Memory B cell (primary cell): ENCODE results near the gene CYTH2.
"Not testable (repeated sequence)": the region's sequence is repeated elsewhere in the genome, so short reads cannot be mapped to it uniquely, and the experiment has no call there.

Experiments
- ATAC-seq: fragments of 150-1000 bp; cut with Tn5 transposase; 2 replicates; pipeline ENCODE4 v1.10.0; 2021; ENCODE audit warnings: low read depth, mild to moderate bottlenecking, moderate library complexity
- DNase-seq, 2 donors: peaks; one replicate each; pipeline ENCODE4 v3.0.0; 2022; ENCODE audit warnings: low spot score in 2 of 2
- H3K27ac Mint-ChIP-seq: one replicate; pipeline ENCODE4 v1.8.0; 2022; ENCODE audit warnings: mild to moderate bottlenecking, moderate library complexity, mixed read lengths
- H3K27me3 Mint-ChIP-seq: one replicate; pipeline ENCODE4 v1.8.0; 2022; ENCODE audit warnings: mixed read lengths
- H3K36me3 Mint-ChIP-seq: one replicate; pipeline ENCODE4 v1.8.0; 2022; ENCODE audit warnings: mild to moderate bottlenecking, mixed read lengths
- H3K4me1 Mint-ChIP-seq: one replicate; pipeline ENCODE4 v1.8.0; 2022; ENCODE audit warnings: mixed read lengths
- H3K4me3 Mint-ChIP-seq: one replicate; pipeline ENCODE4 v1.8.0; 2022; ENCODE audit warnings: mild to moderate bottlenecking, moderate library complexity, mixed read lengths
- H3K9me3 Mint-ChIP-seq: one replicate; pipeline ENCODE4 v1.8.0; 2022; ENCODE audit warnings: mixed read lengths

The CYTH2 gene

GRCh38 chr19:48488478-48488877 lies 19.3 kb downstream of the CYTH2 start:
- not testable (repeated sequence) for ATAC-seq, DNase-seq, H3K36me3 Mint-ChIP-seq, H3K27ac Mint-ChIP-seq, H3K9me3 Mint-ChIP-seq, H3K4me3 Mint-ChIP-seq
- Mint-ChIP-seq H3K27me3 (peaks cover 26% of the 10 kb centered on the region), H3K4me1 (peaks cover 29% of the 10 kb centered on the region)

- DNase-seq (peak; percentile 85 to 93), ATAC-seq (peak; percentile 57)
- H3K27me3 Mint-ChIP-seq, result peaks cover 30% of the 10 kb centered on the region
- peaks cover 4% of the 10 kb centered on the region for H3K36me3 Mint-ChIP-seq
- H3K4me1 Mint-ChIP-seq, result peaks cover 30% of the 10 kb centered on the region
- no peak overlapping the region for H3K4me3 Mint-ChIP-seq
- peaks cover 6% of the 10 kb centered on the region for H3K9me3 Mint-ChIP-seq
- no peak overlapping the region for H3K27ac Mint-ChIP-seq
Measured at GRCh38 chr19:48489608-48490216, 20.5 kb downstream of the CYTH2 start.

- peaks cover 4% of the 10 kb centered on the region for H3K36me3 Mint-ChIP-seq
Measured at GRCh38 chr19:48490981-48491792, 22.0 kb downstream of the CYTH2 start.

GRCh38 chr19:48491793-48492123 lies 22.6 kb downstream of the CYTH2 start:
- ATAC-seq (no peak), DNase-seq (no peak)
- Mint-ChIP-seq H3K9me3 (peaks cover 6% of the 10 kb centered on the region), H3K4me1 (peaks cover 27% of the 10 kb centered on the region), H3K27me3 (peaks cover 37% of the 10 kb centered on the region), H3K4me3 (peak overlapping the region; percentile 24), H3K36me3 (peaks cover 4% of the 10 kb centered on the region), H3K27ac (no peak overlapping the region)

More at GRCh38 chr19:48490981-48491792, 22.0 kb downstream of the CYTH2 start:
- DNase-seq (peak in 1 of 2 donors; percentile 43), ATAC-seq (peak; percentile 49)
- peaks cover 40% of the 10 kb centered on the region for H3K27me3 Mint-ChIP-seq
- peak overlapping the region; percentile 22 for H3K27ac Mint-ChIP-seq
- H3K4me3 Mint-ChIP-seq, result peak overlapping the region; percentile 66
- H3K9me3 Mint-ChIP-seq, result peaks cover 6% of the 10 kb centered on the region
- H3K4me1 Mint-ChIP-seq, result peaks cover 29% of the 10 kb centered on the region

GRCh38 chr19:48492925-48493717 lies 24.0 kb downstream of the CYTH2 start:
- Mint-ChIP-seq H3K4me1 (peaks cover 29% of the 10 kb centered on the region), H3K27me3 (peaks cover 42% of the 10 kb centered on the region)

GRCh38 chr19:48493718-48494401 lies 24.7 kb downstream of the CYTH2 start:
- ATAC-seq, result no peak
- no peak overlapping the region for H3K27ac Mint-ChIP-seq
- no peak for DNase-seq
- H3K4me3 Mint-ChIP-seq, result peak overlapping the region; percentile 80
- peaks cover 42% of the 10 kb centered on the region for H3K27me3 Mint-ChIP-seq
- H3K4me1 Mint-ChIP-seq, result peaks cover 29% of the 10 kb centered on the region
- peaks cover 6% of the 10 kb centered on the region for H3K9me3 Mint-ChIP-seq
- H3K36me3 Mint-ChIP-seq, result peaks cover 4% of the 10 kb centered on the region

More at GRCh38 chr19:48492925-48493717, 24.0 kb downstream of the CYTH2 start:
- Mint-ChIP-seq H3K9me3 (peaks cover 6% of the 10 kb centered on the region), H3K27ac (no peak overlapping the region), H3K4me3 (peak overlapping the region; percentile 57), H3K36me3 (peaks cover 4% of the 10 kb centered on the region)
- DNase-seq (peak; percentile 49 to 72), ATAC-seq (peak; percentile 54)

- Mint-ChIP-seq H3K27ac (no peak overlapping the region), H3K4me3 (no peak overlapping the region), H3K9me3 (peaks cover 6% of the 10 kb centered on the region), H3K36me3 (peaks cover 4% of the 10 kb centered on the region), H3K27me3 (peaks cover 47% of the 10 kb centered on the region), H3K4me1 (peaks cover 26% of the 10 kb centered on the region)
- DNase-seq (no peak), ATAC-seq (no peak)
Measured at GRCh38 chr19:48495396-48495795, 26.2 kb downstream of the CYTH2 start.

- Mint-ChIP-seq H3K4me3 (no peak overlapping the region), H3K27ac (no peak overlapping the region), H3K36me3 (peaks cover 4% of the 10 kb centered on the region), H3K9me3 (peaks cover 6% of the 10 kb centered on the region), H3K4me1 (peaks cover 27% of the 10 kb centered on the region), H3K27me3 (peaks cover 45% of the 10 kb centered on the region)
- ATAC-seq (no peak), DNase-seq (no peak)
Measured at GRCh38 chr19:48496959-48497727, 28.0 kb downstream of the CYTH2 start.

- Mint-ChIP-seq H3K4me3 (peak overlapping the region; percentile 8), H3K27me3 (peaks cover 39% of the 10 kb centered on the region), H3K36me3 (no peaks in the 10 kb centered on the region), H3K4me1 (peaks cover 22% of the 10 kb centered on the region), H3K9me3 (peaks cover under 1% of the 10 kb centered on the region), H3K27ac (no peak overlapping the region)
- ATAC-seq (no peak), DNase-seq (no peak)
Measured at GRCh38 chr19:48497728-48498594, 28.8 kb downstream of the CYTH2 start.

GRCh38 chr19:48498595-48499311 lies 29.6 kb downstream of the CYTH2 start:
- Mint-ChIP-seq H3K27me3 (peaks cover 34% of the 10 kb centered on the region), H3K36me3 (no peaks in the 10 kb centered on the region), H3K9me3 (no peaks in the 10 kb centered on the region), H3K4me3 (no peak overlapping the region), H3K4me1 (peaks cover 25% of the 10 kb centered on the region), H3K27ac (no peak overlapping the region)
- DNase-seq (no peak), ATAC-seq (no peak)

GRCh38 chr19:48499316-48500090 lies 30.3 kb downstream of the CYTH2 start:
- Mint-ChIP-seq H3K4me3 (no peak overlapping the region), H3K36me3 (no peaks in the 10 kb centered on the region), H3K27me3 (peaks cover 29% of the 10 kb centered on the region), H3K4me1 (peaks cover 24% of the 10 kb centered on the region), H3K27ac (no peak overlapping the region), H3K9me3 (no peaks in the 10 kb centered on the region)
- ATAC-seq, result no peak
- DNase-seq, result no peak
